Erythroblast (primary cell): Measurements from ENCODE around the gene SIGLEC5.
"Not testable (repeated sequence)": the region's sequence is repeated elsewhere in the genome, so short reads cannot be mapped to it uniquely, and the experiment has no call there.

Experiments used
- GATA1 ChIP-seq: IDR thresholded peaks from 2 replicates; pipeline ENCODE4 v1.6.1; 2011; ENCODE audit warnings: low read depth, mild to moderate bottlenecking, control low read depth, low read length, moderate library complexity
- POLR2A ChIP-seq: IDR thresholded peaks from 2 replicates; pipeline ENCODE4 v1.6.1; 2011; ENCODE audit warnings: mild to moderate bottlenecking, low read length

GRCh38 chr19:51630315-51630714 is at the start of gene SIGLEC5:
- TF ChIP-seq POLR2A, GATA1: not testable (repeated sequence)
